DOHH2 (cell line): Measurements from ENCODE around the gene CSMD2.

ENCODE experiments used
- H3F3A ChIP-seq: fragments of 200-600 bp; sonication (generic), shearing (Covaris generic); 2 replicates; pipeline ENCODE4 v1.6.0; 2016; ENCODE audit warnings: antibody characterized with exemption, mild to moderate bottlenecking; ENCODE audit not compliant: control insufficient read depth, insufficient read depth
- H3K27ac ChIP-seq: fragments of 200-600 bp; sonication (generic); 2 replicates; pipeline ENCODE4 v1.5.1; 2014; ENCODE audit warnings: low read depth, mild to moderate bottlenecking, low read length, moderate library complexity
- H3K27me3 ChIP-seq: fragments of 200-600 bp; sonication (generic); 2 replicates; pipeline ENCODE4 v1.6.1; 2014; ENCODE audit warnings: mild to moderate bottlenecking, low read length, mixed read lengths; ENCODE audit not compliant: control insufficient read depth
- H3K36me3 ChIP-seq: fragments of 200-600 bp; sonication (generic); 2 replicates; pipeline ENCODE4 v1.6.1; 2014; ENCODE audit warnings: mild to moderate bottlenecking, low read length, moderate library complexity, mixed read lengths; ENCODE audit not compliant: control insufficient read depth
- H3K4me1 ChIP-seq: fragments of 200-600 bp; sonication (generic); 2 replicates; pipeline ENCODE4 v1.6.1; 2014; ENCODE audit warnings: mild to moderate bottlenecking, low read length, mixed read lengths; ENCODE audit not compliant: control insufficient read depth
- H3K4me2 ChIP-seq: fragments of 200-600 bp; sonication (generic); 2 replicates; pipeline ENCODE4 v1.6.0; 2014; ENCODE audit warnings: mild to moderate bottlenecking, low read length, moderate library complexity
- H3K4me3 ChIP-seq: fragments of 200-600 bp; sonication (generic); 2 replicates; pipeline ENCODE4 v1.5.1; 2014; ENCODE audit warnings: mild to moderate bottlenecking, low read length, mixed read lengths
- H3K79me2 ChIP-seq: fragments of 200-600 bp; sonication (generic); 2 replicates; pipeline ENCODE4 v1.6.1; 2014; ENCODE audit warnings: mild to moderate bottlenecking, low read length, mixed read lengths; ENCODE audit not compliant: control insufficient read depth
- H3K9me2 ChIP-seq: fragments of 200-600 bp; sonication (generic); replicated peaks from 2 replicates; pipeline ENCODE4 v1.6.1; 2014; ENCODE audit warnings: mild to moderate bottlenecking, low read length, mixed read lengths; ENCODE audit not compliant: control insufficient read depth
- H3K9me3 ChIP-seq: fragments of 200-600 bp; sonication (generic); 2 replicates; pipeline ENCODE4 v1.6.1; 2014; ENCODE audit warnings: antibody characterized with exemption, low read length, mixed read lengths; ENCODE audit not compliant: control insufficient read depth, insufficient read depth
- H4K20me1 ChIP-seq: fragments of 200-600 bp; sonication (generic); 2 replicates; pipeline ENCODE4 v1.6.0; 2014; ENCODE audit warnings: low read depth, mild to moderate bottlenecking, antibody characterized with exemption, low read length, moderate library complexity; ENCODE audit not compliant: control insufficient read depth, insufficient read depth
- CTCF ChIP-seq: fragments of 200-600 bp; sonication (generic); IDR thresholded peaks from one replicate; pipeline ENCODE4 v1.5.1; 2014; ENCODE audit warnings: antibody characterized with exemption, mild to moderate bottlenecking, low read depth, low read length; ENCODE audit not compliant: poor library complexity, severe bottlenecking
- EZH2phosphoT487 ChIP-seq: fragments of 200-600 bp; sonication (generic); IDR thresholded peaks from 2 replicates; pipeline ENCODE4 v1.6.1; 2017; ENCODE audit warnings: borderline replicate concordance, mild to moderate bottlenecking, antibody characterized with exemption, low read length, moderate library complexity, mixed read lengths

Gene CSMD2

DNA sequence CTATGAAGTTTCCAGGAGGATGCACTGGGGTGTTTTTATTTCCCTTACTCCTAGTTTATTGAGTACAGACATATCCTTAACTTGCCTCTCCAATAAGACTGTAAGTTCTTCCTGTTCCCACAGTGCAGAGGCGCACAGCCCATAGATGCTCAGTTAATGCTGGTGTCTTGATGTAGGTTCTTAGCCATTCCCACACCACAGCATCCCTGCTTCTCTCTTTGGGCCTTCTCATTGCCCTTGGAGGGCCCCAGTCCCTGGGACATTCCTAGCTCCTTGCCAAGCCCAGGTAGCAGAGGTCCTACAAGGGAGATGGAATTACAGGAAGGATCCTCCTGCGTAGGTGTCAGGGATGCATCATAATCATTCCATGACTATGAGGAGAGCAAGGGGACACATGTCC lies 362.8 kb downstream of the CSMD2 start:
- H3K27ac ChIP-seq = no peak overlapping the region
- H3K27me3 ChIP-seq = no peaks in the 10 kb centered on the region
- H3K4me2 ChIP-seq = no peak overlapping the region
- no peaks in the 10 kb centered on the region for H3K9me2 ChIP-seq
- TF ChIP-seq CTCF (no peak), EZH2phosphoT487 (no peak)
- H3F3A ChIP-seq = no peaks in the 10 kb centered on the region
- peaks cover 3% of the 10 kb centered on the region; the same call in 1 of the 2 replicates for H3K9me3 ChIP-seq
- no peaks in the 10 kb centered on the region for H4K20me1 ChIP-seq
- no peak overlapping the region for H3K4me3 ChIP-seq
- no peaks in the 10 kb centered on the region for H3K79me2 ChIP-seq
- no peaks in the 10 kb centered on the region for H3K4me1 ChIP-seq
- H3K36me3 ChIP-seq = no peaks in the 10 kb centered on the region

DNA sequence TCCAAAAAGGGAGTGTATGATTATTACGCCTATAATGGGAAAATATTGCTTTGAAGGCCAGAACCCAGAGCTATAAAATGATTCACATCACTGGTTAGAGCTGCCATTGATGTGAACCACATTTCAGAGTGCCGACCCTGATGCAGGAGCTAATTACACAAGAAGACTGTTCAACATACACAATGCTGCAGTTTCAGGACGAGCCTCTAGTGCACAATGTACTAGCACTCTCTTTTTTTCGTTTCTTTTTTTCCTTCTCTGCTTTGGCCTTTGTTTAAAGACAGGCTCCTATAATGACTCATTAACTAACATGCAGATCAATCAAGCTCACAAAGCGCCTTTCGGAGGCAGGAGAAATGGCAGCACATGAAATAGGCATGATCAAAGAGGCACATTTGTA lies 367.2 kb downstream of the CSMD2 start:
- no peak overlapping the region for H3K4me2 ChIP-seq
- no peak overlapping the region for H3K27ac ChIP-seq
- no peaks in the 10 kb centered on the region for H3K9me2 ChIP-seq
- TF ChIP-seq CTCF (no peak), EZH2phosphoT487 (no peak)
- no peaks in the 10 kb centered on the region for H3F3A ChIP-seq
- H3K79me2 ChIP-seq = no peaks in the 10 kb centered on the region
- no peaks in the 10 kb centered on the region for H3K27me3 ChIP-seq
- peaks cover 4% of the 10 kb centered on the region; the same call in 1 of the 2 replicates for H3K9me3 ChIP-seq
- H4K20me1 ChIP-seq = no peaks in the 10 kb centered on the region
- H3K36me3 ChIP-seq = no peaks in the 10 kb centered on the region
- H3K4me3 ChIP-seq = no peak overlapping the region
- no peaks in the 10 kb centered on the region for H3K4me1 ChIP-seq

DNA sequence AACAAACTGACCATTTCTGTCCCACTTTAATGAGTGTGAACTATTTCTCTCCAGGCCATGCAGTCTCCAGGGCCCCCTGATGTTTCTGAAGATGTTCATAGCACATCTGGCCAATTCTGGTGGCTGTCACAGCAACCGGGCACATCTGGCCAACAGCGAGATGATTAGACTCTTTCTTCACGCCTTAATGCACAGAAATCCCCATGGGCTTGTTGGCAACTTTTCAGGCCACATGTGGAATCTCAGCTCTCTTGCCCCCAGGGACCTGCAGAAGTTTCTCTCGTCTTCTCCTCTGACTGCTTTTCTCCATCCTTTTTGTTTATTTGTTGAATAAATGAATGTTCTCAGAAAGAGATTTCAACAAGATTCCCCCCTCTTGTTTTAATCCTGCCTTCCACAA lies 372.4 kb downstream of the CSMD2 start:
- TF ChIP-seq CTCF = no peak
- no peaks in the 10 kb centered on the region for H3K79me2 ChIP-seq
- no peaks in the 10 kb centered on the region for H3K9me2 ChIP-seq
- H3K36me3 ChIP-seq = no peaks in the 10 kb centered on the region
- no peaks in the 10 kb centered on the region for H3K4me1 ChIP-seq
- H4K20me1 ChIP-seq = no peaks in the 10 kb centered on the region
- H3K9me3 ChIP-seq = peaks cover 4% of the 10 kb centered on the region; the same call in 1 of the 2 replicates
- H3K4me2 ChIP-seq = no peak overlapping the region
- no peaks in the 10 kb centered on the region for H3K27me3 ChIP-seq
- no peaks in the 10 kb centered on the region for H3F3A ChIP-seq
- no peak overlapping the region for H3K27ac ChIP-seq
- no peak overlapping the region for H3K4me3 ChIP-seq

GRCh38 chr1:33792216-33792615 lies 372.8 kb downstream of the CSMD2 start:
- no peaks in the 10 kb centered on the region for H4K20me1 ChIP-seq
- no peaks in the 10 kb centered on the region for H3F3A ChIP-seq
- TF ChIP-seq CTCF (no peak), EZH2phosphoT487 (no peak)
- no peak overlapping the region for H3K4me2 ChIP-seq
- H3K36me3 ChIP-seq = no peaks in the 10 kb centered on the region
- H3K79me2 ChIP-seq = no peaks in the 10 kb centered on the region
- no peak overlapping the region for H3K4me3 ChIP-seq
- H3K4me1 ChIP-seq = no peaks in the 10 kb centered on the region
- no peaks in the 10 kb centered on the region for H3K27me3 ChIP-seq
- H3K9me2 ChIP-seq = no peaks in the 10 kb centered on the region
- H3K27ac ChIP-seq = no peak overlapping the region
- H3K9me3 ChIP-seq = peaks cover under 1% of the 10 kb centered on the region; the same call in 1 of the 2 replicates
